GM18502 (cell line): ENCODE results near the gene SOX8.

Source experiments
- ATAC-seq: cut with Tn5 transposase; IDR thresholded peaks from one replicate; pipeline ENCODE4 v1.9.1; 2021; ENCODE audit warnings: mild to moderate bottlenecking; ENCODE audit not compliant: unreplicated experiment, poor library complexity

The SOX8 gene

DNA sequence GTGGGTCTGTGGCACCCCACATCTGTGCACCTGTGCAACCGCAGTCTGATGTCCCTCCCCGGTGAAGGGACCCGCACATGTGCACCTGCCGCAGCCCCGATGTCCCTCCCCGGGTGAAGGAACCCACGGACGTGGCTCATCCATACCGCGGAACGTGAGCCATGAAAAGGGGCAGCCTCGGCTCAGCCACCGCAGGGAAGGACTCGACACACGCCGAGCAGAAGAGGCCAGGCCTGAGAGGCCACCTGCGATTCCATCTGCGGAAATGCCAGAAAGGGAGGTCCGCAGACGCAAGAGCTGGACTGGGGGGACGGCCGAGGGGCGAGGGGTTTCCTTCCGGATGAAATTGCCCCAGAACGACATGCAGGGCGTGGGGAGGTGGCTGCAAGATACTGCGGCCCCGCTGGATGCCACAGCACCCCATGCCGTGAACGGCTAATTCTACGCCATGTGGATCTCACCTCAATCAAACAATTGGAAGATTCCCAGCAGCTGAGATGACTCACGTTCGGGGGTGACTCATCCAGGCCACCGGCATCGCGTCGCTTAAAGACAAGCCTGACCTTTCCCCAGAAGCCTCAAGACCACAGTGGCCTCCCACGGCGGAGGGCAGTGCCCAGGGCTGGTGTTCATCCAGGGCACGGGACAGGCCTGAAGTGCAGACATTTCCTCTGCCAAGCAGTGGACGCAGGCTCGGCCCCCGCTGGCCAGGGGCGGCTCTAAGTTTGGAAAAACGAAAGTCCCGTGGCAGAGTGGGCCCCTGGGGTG lies 21.0 kb downstream of the SOX8 start:
- no peak for ATAC-seq

DNA sequence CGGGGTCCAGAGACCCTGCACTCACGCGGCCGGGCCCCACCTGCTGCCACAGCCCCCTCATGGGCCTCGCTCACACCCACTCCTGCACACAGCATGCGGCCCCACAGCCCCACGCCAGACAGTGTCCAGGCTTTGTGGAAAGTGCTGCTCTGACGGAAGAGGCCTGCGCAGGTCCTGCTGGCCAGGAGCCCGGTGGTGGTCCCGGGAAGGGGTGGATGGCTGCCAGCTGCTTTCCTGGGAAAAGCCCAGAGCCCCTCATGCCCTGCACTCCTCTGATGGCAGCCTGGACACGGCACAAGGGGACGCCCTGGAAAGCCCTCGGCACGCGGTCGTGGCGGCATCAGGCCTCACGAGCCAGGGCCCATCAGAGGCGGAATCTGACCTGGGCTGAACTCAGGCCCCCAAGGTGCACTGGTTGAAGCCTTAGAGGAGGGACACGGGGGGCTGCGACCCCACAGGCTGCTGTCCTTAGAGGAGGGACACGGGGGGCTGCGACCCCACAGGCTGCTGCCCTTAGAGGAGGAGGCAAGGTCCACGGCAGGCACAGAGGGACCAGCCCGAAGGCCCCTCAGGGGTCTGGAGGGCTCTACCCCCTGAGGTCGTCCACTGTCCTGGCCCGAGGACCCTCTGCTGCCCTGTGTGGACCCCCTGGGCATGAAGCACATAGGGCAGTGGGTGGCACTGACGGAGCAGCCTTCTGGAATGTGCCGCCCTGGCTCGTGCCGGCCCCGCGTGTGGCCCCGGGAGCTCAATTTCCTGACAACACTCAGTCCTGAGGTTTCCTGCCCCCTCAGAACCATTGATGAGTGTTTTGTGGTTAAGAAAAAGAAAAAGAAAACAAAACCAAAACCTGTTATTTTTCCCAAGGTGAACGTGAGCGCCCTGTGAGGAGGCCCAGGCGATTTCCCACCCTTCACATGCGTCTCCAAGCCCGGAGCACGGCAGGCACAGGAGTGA lies 22.1 kb downstream of the SOX8 start:
- ATAC-seq: no peak

DNA sequence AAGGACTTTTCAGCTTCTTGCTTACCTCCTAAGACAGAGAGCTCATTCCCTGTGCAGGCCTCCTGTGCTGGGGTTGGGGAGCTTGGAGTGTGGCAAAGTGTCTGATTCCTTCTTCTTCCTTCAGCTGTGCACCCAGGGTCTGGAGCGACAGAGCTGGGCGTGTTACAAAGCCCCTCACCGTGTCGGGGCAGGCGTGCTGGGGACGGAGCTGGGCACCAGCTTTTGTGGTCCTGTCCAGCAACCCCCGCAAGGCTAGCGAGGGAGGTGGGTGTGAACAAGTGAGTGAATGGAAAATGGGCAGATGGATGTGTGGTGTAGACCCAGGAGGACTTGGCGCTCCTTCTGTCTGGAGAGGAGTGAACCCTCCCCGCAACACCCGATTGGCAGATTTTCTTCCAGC lies 23.7 kb downstream of the SOX8 start:
- no peak for ATAC-seq

DNA sequence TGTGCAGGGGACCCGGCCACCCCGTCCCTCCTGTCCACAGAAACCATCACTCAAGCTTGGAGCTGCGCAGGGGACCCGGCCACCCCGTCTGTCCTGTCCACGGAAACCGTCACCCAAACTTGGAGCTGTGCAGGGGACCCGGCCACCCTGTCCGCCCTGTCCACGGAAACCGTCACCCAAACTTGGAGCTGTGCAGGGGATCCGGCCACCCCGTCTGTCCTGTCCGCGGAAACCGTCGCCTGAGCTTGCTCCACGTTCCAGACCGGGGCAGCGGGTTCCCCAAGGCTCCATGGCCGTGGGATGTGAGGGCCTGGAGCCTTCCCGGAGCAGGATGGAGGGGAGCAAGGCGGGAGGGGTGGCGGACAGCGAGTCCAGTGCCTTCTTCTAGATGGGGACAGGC lies 25.2 kb downstream of the SOX8 start:
- ATAC-seq: no peak

DNA sequence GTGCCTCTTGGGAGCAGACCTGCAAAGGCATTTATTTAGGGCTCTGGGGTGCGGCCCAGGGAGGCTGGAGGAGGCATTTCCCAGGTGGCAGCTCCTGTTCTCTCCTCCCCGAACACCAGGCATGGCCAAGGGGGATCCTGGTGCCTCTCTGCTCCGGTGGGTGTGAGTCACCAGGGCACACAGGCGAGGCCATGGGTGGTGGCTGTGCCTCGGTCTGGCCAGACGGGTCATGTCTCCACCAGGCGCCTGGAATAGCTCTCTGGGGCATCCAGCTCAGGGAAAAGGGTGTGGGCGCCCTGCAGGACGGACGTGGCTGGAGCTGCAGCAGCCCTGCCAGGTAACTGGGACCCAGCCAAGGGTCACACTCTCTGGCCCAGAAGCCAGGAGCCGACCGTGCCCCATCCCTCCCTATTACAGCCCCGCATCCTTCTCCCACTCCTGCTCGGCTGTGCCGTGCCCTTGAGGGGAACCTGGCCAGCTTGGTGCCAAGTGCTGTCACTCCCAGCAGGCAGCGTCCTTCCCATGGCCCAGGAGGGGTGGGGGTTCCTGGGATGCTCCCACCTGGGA lies 25.8 kb downstream of the SOX8 start:
- no peak for ATAC-seq

DNA sequence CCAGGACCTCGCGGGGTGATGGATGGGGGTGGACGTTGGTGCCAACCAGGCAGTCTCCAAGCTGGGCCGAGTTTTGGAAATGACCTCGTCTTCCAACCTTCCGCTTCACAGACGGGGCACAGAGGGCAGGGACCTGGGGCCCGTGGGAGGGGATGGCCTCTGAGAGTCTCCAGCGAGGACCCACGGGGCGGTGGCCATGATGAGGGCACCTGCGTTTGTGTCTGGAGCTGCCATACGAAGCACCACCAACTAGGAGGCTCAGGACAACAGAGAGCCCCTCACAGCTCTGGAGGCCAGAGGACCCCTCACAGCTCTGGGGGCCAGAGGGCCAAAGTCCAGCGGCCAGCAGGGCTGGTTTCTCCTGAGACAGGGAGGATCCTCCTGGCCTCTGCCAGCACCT lies 26.5 kb downstream of the SOX8 start:
- no peak for ATAC-seq

DNA sequence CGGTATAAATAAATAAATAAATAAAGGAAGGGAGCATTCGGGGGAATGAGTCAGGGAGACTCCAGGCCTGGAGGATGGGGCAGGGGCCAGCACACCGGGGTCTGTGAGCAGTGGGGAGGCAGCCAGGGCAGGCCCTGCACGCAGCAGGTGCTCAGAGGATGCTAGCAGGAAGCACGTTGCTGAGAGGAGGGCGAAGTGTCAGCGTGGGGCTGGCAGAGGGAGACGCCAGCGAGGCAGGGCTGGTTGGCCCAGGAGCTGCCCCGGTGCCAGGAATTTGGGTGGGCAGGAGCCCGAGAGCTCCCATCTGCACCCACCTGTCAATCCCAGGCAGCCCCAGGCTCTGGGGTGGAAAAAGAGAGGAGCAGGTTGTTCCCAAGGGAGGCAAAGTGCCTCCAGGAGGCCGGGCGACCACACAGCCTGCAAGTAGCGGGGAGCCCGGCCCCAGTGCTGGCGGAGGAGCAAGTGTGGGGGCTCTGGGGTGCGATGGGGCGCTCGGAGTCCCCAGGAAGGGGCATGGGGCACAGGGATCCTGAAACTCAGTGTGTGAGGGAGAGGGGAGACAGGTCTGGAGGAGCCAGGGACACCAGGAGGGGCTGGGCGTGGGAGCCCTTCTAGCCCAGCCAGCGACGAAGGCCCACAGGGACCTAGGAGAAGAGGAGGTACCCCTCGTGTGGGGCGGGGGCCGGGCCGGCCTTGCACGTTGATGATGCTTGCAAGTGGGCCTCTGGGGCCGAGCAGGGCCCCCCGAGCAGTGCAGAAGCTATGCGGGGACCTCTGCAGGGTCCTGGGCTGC lies 28.0 kb downstream of the SOX8 start:
- no peak for ATAC-seq

DNA sequence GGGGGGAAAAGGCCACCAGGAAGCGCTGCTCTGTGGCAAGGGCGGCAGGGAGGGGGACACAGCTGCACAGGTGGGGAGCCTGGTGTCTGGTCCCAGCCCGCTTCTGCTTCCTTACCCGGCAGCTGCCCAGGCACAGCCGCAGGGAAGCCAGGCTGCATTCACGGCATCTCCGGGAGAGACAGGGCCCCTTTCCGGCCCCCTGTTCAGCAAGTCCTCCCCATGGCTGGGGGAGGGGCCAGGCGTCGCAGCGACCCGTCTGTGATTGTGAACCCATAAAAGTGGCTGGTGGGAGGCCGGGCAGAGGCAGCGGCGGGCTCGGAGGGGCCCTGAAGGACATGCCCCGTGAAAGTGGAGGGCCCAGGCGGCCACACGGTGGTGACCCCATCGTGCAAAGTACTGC lies 28.7 kb downstream of the SOX8 start:
- ATAC-seq: no peak

DNA sequence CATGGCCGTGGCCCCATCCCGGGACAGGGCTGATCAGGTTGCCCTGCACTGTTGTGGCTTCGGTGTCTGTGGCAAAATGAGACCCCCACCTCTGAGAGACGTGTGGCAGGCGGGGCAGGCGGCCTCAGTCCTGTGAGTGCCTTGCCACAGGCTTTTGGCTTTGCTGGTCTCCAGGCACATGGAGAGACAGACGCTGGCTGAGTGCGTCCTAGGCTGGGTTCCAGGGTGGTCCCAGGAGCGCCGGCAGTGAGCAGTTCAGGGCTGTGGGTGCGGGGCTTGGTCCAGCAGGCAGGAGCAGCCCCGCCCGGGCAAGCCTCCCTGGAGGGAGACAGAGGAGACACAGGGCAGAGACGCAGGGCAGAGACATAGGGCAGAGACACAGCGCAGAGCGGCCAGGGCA lies 29.2 kb downstream of the SOX8 start:
- ATAC-seq: no peak

DNA sequence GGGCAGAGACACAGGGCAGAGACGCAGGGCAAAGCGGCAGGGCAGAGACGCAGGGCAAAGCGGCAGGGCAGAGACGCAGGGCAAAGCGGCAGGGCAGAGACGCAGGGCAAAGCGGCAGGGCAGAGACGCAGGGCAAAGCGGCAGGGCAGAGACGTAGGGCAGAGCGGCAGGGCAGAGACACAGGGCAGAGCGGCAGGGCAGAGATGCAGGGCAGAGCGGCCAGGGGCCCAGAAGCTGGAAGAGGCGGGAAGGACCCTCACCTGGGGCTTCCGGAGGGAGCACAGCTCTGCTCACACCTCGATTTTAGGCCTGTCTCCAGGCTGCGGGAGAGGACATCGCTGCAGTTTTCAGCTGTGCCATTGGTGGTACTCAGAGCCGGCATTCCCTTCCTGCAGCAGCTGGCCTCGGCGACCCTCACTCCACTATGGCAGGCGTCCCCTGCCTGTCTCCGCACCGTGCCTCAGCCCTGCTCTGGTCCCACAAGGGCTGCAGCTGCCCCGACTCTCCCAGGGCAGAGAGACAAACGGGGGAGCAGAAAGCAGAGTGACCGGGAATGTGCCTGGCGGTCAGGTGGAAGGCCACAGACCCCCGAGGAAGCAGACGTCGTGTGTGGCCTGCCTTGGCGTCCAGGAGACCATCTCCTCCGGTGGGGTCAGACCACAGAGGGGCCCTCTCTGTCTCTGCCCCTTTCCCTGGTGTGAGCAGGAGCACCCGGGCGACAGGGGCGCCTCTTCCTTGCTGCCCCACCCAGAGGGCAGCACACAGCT lies 29.9 kb downstream of the SOX8 start:
- ATAC-seq: no peak

DNA sequence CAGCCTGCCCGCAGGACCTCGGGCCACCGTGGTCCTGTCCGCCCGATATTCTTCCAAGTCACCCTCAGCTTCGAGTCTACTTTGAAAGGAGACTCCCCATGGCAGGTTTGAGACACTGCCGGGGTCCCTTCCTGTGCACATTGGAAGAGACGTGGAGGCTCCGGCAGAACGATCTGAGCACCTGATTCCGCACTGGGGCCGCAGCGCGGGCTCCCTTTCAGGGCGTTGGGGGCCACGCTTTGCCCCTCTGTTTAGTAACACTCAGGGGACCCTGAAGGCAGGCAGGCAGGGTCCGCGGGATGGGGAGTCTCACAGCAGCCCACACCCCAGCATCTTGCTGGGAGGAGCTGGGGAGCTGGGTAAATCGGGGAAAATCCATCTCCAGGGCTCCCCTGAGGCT lies 30.6 kb downstream of the SOX8 start:
- ATAC-seq: no peak

DNA sequence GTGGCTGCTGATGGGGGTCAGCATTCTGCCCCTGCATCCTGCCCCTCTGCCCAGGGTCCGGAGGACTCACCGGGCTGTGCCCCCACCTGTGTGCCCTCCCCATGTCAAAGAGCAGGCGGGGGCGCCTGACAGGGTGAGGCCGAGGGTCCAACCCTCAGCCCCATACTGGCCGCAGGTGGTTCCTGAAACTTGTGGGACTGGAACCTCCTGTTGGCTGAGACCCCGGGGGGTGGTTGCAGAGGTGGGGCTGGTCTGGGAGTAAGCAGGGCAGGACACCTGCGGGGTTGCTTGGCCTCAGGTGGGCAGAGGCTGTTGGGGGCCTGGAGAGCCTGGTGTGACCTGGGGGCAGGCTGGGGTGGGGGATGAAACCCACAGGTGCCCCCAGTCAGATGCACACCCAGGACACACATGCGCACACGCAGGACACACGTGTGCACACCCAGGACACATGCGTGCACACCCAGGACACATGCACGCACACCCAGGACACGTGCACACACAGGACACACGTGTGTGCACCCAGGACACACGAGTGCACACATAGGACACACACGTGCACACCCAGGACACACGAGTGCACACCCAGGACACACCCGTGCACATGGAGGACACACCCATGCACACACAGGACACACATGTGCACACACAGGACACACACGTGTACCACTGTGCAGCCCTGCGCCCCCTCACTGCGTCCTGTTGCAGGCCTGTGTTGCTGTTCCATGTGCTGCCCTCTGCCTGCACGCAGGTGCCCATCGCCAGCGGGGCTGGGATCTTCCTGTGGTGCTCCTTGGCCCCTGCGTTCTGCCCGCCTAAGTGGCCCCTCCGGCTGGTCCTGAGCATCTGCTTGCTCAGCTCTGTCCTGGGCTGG lies 31.4 kb downstream of the SOX8 start:
- ATAC-seq: no peak

DNA sequence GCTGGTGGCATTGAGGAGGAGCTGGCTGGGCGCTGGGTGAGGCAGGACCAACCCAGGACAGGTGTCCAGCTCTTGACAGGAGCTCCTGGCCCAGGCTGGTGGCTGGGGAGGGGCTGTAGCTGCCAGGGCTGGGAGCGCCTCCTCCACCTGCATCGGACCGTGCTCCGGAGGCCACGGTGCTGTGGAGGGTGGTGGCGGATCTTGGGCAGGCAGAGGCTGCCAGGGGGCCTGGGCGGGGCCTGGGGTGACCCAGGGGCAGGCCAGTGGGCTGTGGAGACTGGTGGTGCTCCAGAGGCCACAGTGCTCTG lies 32.0 kb downstream of the SOX8 start:
- ATAC-seq: no peak

DNA sequence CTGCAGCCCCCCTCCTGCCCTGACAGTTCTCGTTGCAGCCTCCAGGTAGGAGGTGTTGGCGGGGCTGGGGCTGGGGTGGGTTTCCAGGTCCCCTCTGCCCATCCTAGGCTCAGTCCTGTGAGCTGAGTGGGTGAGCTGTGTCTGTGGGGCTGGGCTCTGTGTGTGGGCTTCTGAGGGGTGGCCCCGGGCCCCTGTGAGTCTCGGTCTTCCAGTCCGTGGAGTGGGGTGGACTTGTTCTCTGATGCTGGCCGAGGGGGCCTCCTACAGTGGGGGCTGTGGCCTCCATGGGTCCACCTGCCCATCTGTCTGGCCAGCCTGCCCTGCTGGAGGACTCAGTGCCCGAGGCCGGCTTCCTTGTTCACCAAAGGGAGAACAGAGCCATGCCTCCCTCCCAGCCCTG lies 32.7 kb downstream of the SOX8 start:
- no peak for ATAC-seq

DNA sequence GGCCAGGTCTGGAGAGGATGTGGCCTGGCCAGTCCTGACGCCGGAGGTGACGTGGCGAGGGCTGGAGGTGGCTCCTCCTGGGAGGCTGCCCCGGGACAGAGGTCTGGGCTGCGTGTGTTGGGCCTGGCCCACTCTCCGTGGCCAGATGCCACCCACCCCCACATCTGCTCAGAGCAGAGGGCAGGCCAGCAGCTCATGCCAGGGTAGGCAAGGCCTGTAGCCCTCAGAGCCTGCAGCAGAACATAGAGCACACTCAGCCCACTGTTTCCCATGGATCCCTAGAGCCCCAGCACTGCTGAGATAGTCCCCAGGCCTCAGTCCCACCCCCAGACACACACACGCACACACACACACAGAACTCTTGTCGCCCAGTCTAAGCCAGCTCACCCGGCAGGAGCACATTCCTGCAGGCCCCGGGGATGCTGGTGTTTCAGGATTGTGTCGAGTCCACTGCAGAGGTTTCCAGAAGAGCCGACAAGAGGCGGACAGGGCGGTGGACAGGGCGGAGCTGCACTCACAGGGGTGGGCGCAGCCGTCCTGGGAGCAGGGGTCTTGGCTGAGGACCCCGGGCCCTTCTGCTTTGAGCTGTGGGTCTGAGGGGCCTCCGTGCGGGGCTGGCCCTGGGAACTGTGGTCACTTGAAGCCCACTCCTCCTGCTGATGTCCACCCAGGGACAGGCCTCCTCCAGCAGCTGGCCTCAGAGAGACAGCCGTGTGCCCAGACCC lies 33.4 kb downstream of the SOX8 start:
- ATAC-seq: no peak

DNA sequence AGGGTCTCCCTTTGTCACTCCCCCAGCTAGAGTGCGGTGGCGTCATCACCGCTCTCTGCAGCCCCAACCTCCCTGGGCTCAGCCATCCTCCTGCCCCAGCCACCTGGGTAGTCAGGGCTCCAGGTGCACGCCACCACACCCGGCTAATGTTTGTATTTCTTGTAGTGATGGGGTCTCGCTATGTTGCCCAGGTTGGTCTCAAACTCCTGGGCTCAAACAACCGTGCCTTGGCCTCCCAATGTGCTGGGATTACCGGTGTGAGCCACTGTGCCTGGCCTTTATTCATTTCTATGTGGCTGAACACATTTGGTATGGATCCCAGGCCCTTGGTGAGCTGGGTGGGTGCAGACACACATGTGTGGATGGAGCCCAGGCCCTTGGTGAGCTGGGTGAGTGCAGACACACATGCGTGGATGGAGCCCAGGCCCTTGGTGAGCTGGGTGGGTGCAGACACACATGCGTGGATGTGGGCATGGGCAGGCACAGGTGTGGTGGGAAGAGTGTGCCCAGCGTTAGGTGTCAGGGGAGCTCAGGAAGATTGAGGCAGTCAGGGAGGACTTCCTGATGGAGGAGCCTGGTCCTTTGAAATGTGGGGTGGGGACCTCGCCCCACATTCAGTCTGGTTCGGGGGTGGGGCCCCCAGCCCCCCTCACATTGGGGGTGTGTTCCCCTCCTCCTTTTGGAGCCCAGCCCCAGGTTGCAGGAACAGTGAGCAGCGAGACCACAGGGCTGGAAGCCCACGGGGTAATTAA lies 37.1 kb downstream of the SOX8 start:
- ATAC-seq: no peak

DNA sequence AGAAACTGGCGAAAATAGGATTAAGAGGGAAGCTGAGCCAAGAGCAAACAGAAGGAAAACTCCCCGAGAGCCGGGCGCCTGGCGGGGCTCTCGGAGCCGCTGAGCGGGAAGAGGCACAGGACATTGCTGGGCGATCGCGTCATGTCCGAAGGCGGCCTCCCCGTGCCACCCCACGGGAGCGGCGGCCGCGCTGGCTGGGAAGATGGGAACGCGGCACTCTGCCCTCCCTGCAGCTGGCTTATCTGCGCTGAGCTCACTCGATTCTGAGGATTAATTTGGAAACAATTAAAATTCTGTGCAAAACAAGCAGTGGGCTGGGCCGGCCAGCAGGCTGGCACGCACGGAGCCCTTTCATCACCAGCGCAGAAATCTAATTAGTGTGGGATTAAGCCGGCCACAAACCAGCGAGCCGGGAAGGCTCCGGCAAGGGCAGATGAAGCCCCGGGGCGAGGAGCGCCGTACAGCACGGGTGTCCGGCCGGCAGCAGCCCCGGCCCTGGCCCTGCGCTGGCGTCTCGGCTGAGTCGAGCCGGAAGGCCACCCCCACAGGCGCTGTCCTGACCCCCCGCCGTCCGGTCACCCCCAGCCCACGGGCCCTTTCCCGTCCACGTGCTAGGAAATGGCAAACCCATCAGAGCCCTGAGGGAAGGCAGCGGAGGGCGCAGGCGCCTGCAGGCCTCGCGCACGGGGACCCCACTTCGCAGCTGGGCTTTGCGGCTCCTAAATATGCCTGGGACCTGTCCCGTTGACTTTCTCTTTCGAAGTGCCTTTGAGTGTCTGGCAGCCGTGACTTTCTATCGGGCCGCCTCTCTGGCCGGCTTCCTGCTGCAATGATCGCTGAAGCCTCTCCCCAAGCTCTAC lies 37.9 kb downstream of the SOX8 start:
- no peak for ATAC-seq
